Skeletal muscle cell (primary cell): ENCODE measurements around the gene BICC1.

Source experiments
- DNase-seq: peaks from one replicate; pipeline ENCODE4 v3.0.0-alpha.2; 2010; ENCODE audit warnings: low read depth
- H3K4me3 ChIP-seq: 2 replicates; pipeline ENCODE4 v1.5.1; 2011; ENCODE audit warnings: low read depth, mild to moderate bottlenecking, control low read depth, low read length, moderate library complexity

BICC1 gene

DNA sequence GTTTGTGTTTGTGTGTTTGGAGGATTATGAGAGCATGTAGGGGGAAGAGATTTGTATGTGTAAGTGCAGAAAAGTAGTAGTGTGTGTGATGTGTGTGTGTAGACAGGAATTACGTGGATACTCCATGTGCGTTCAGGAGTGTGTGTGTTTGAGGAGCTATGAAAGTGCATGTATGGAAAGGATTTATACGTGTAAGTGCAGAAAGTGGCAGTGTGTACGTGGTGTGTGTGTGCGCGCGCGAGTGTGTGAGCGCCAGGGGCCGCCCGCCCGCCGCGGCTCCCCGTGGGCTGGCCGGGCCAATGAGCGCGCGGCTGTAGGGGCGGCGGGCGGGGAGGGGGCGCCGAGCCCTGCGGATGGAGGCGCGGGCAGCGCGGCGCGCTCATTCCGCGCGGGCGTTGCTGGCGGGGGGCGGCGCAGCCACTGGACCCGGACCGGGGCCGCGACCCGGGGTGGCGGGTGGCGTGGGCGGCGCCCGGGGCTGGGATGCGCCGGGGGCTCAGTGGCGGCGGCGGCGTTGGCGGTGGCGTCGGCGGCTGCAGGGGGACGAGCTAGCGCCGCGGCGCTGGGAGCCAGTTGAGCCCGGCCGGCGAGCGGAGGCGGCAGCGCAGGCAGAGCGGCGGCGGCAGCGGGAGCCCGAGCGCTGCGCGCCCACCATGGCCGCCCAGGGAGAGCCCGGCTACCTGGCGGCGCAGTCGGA lies at the start of gene BICC1:
BICC1 (plus strand) TSS at position 382 of the 697 bp plus-strand sequence; CDS start at position 654, 272 bp downstream.
- no peak for DNase-seq
- H3K4me3 ChIP-seq, result peak within 1 kb of the TSS; percentile 80

DNA sequence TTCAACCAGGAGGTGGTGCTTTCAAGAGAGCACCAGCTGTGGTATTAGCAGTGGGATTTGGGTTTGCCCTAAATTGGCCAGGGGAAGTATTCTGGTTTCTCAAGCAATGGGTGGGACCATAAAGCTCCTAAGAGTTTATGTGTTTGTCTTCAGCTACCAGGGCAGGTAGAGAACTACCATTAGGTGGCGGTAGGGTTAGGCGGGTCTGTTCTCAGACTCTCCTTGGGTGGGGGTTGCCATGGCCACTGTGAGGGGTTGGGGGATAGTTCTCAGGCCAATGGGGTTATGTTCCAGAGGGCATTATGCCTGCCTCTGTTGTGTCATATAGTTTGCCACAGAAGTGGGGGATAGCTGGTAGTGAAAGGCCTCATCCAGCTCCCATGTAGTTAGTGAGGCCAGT lies 47.7 kb upstream of the BICC1 start:
- no peak overlapping the region for H3K4me3 ChIP-seq
- DNase-seq, result no peak

GRCh38 chr10:58465629-58466028 lies 47.0 kb upstream of the BICC1 start:
- DNase-seq, result no peak
- no peak overlapping the region for H3K4me3 ChIP-seq

GRCh38 chr10:58467931-58468635 lies 44.6 kb upstream of the BICC1 start:
- H3K4me3 ChIP-seq, result no peak overlapping the region
- DNase-seq, result no peak

GRCh38 chr10:58473976-58474375 lies 38.7 kb upstream of the BICC1 start:
- DNase-seq, result no peak
- no peak overlapping the region for H3K4me3 ChIP-seq

DNA sequence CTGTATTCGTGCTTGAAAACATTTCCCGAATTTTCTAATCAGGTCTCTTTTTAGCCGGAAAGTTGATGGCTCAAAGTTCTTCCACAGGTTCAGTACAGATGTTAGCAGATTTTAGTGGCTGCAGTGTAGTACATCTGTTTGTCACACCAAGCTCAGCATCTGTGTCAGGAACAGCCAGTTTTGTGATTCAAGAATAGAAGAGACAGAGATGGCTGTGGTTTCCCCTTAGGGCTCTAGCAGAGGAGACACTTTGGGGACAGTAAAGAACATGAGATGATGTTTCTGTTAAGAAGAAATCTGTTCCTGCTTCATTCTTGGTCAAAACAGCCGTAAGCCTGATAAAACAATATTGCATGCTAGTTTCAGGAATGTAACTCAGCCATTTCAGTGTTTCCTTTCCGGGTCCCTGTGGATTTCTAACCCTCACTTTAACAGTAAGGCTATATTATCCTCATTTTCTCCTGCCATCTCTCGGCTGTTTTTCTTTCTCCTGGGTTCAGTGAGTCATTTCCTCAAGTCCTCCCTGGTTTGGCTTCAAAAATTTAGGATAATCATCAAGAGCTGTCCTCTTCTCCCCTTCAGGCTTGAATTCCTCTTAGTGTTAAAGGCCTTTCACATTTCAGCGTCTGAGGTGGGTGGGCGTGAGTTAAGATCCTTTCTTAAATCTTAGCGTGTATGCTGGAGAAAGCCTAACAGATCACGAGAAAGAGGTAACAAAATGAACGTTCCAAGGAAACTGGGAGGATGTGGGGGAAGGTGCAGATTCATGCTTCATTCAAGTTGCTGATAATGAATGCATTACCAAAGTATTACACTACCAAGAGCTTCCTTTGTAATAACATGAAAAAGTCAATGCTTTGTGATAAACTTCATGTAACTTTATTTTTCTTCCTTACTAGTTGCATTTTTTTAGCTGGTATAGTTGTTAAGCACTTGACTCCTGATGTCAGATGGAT lies 37.1 kb upstream of the BICC1 start:
- peak overlapping the region; percentile 39 for H3K4me3 ChIP-seq
- peak; percentile 75 for DNase-seq

DNA sequence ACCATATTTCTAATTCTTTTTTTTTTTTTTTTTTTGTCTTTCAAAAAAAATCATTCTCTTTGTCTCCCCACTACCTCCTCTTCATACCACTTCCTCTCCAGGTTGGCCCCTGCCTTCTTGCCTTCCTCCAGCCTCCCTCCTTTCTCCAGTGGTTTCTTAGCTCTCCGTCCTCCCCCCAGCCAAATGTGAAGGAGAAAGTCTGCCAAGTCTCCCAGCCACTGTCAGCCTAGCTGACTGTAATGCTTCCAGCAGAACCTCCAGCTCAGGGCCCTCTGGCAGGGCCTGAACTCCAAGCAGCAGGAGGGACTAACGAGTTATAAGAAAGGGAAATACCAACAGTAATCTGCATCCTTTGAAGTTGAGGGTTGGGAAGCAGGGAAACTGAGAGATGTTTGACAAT lies 35.5 kb upstream of the BICC1 start:
- peak; percentile 34 for DNase-seq
- no peak overlapping the region for H3K4me3 ChIP-seq

DNA sequence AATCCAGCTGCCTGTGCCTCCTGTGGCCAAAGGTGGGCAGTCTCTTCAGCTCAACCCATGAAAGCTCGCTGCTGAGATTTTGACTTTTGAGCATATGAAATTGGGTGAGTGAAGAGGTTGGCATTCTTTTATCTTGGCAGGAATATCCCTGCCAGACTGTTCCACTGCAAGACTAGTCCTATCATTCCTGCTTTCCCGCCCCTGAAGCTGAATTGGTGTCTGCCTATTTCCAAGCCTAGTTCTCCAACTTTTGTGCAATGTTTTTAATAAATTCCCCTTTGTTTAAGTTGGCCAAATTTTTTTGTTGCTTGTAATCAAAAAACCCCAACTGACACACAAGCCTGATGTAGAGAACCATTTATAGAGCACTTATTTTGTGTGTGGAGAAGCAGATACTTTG lies 34.8 kb upstream of the BICC1 start:
- no peak for DNase-seq
- no peak overlapping the region for H3K4me3 ChIP-seq

GRCh38 chr10:58479045-58479444 lies 33.6 kb upstream of the BICC1 start:
- DNase-seq, result no peak

GRCh38 chr10:58480321-58480720 lies 32.4 kb upstream of the BICC1 start:
- no peak for DNase-seq
- H3K4me3 ChIP-seq, result no peak overlapping the region

More at GRCh38 chr10:58479045-58479444, 33.6 kb upstream of the BICC1 start:
- H3K4me3 ChIP-seq, result no peak overlapping the region

DNA sequence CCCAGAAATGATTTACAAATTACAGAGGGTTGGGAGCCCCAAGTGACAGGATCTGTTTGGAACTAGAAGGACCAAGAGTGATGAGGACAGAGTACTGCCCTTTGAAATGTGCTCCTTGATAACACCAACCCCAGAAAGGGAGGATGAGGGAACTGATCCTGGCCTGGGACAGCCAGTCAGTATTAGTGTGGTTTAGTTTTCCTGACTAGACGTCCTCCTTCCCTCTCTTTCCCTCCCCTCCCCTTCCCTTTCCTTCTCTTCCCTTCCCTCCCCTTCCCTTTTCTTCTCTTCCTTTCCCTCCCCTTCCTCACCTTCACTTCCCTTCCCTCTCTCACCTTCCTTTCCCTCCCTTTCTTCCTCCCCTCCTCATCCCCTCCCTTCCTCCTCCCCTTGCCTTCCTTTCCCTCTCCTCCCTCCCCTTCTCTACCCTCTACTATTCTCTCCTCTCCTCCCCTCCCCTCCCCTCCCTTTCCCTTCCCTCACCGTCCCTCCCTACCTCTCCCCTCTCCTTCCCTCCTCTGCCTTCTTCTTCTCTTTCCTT lies 31.0 kb upstream of the BICC1 start:
- no peak overlapping the region for H3K4me3 ChIP-seq
- no peak for DNase-seq

GRCh38 chr10:58486821-58487220 lies 25.9 kb upstream of the BICC1 start:
- no peak overlapping the region for H3K4me3 ChIP-seq
- DNase-seq, result peak; percentile 51

- DNase-seq, result no peak
- no peak overlapping the region for H3K4me3 ChIP-seq
These were observed 23.8 kb upstream of the BICC1 start for GRCh38 chr10:58488921-58489320.

- H3K4me3 ChIP-seq, result no peak overlapping the region
- DNase-seq, result no peak
These were observed 9.7 kb upstream of the BICC1 start for GRCh38 chr10:58502956-58503355.

- no peak overlapping the region for H3K4me3 ChIP-seq
- DNase-seq, result no peak
These were observed 4.4 kb upstream of the BICC1 start for GRCh38 chr10:58508316-58508715.

DNA sequence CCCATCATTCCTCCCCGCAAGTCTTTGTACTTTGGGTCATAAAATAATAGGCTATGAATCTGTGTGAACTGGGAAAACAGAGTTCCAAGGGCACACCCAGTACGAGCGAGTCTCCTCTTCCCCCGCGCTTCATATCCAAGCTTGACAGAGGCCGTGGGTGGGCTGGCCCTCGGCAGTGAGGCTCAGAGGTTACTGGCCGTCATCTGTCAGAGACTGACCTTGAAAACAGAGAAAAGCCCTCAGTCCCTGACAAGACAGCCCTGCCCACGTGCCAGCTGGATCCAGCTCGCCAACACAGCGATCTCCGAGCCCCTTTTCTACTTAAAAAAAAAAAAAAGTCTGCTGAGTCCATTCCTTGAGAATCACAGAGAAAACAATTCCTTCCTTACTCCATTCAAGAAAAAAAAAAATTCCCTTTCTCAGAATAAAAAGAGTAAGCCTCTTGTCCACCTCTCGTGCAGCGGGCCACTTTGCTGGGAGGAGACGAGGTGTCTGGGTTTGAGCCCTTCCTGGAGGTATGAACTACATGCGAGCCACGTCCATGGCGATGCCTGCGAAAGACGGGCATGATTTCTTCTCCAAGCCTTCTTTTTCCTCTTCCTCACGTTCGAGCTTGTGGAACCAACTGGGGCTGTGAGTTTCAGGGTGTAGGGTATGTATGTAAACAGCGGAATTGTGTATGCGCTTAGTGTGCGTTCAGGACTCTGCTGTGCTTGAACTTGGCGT lies 744 bp upstream of the BICC1 start:
- peak overlapping the region; percentile 54 for H3K4me3 ChIP-seq
- DNase-seq, result no peak

DNA sequence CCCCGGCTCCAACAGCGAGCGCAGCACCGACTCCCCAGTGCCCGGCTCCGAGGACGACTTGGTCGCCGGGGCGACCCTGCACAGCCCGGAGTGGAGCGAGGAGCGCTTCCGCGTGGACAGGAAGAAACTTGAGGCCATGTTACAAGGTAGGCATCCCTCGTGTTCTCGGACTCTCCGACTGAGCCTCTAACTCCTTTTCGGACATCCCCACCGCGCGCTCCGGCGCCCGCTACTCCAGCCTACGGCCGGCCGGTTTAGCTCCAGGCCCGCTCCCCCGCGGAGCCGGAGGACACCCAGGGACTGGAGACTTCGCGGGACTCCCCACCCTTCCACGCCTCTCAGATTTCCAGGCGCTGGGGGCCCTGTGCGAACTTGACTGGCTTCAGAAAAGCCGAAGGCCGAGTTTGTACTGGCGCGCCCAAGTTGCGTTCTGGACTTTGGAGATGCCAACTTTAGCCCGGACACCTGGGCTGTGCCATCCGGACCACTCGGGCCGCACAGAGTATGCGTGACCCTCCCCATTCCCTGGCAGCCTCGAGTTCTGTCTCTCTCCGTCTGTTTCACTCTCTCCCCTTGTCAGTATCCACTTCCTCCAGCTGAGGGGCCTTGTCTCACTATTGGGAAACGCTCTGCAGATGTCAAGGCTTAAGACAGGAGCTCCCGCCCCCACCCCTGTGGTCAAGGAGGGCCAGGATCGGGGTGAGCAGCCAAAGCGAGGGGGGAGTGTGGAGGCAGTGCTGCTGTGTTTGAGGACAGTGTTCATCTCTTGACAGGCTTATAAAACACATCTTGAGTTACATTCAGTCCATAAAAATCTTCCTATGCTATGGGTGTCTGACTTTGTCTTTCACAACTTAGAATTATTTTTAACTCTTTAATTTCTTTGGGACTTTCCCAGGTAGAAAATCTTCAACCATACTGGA lies 777 bp downstream of the BICC1 start:
- DNase-seq, result peak; percentile 62
- peak overlapping the region; percentile 80 for H3K4me3 ChIP-seq

- peak overlapping the region; percentile 80 for H3K4me3 ChIP-seq
- DNase-seq, result no peak
These were observed 1.6 kb downstream of the BICC1 start for GRCh38 chr10:58514111-58514770.
